H9 (cell line): ENCODE results near the gene ZNF780A. TPM values are rescaled to one million over a fixed set of nuclear protein-coding genes. Genes with fewer than 3 reads are reported as not detected.

Experiments used
- DNase-seq: peaks from one replicate; pipeline ENCODE4 v3.0.0-alpha.2; 2017
- H2AFZ ChIP-seq: one replicate; pipeline ENCODE4 v1.6.1; 2013; ENCODE audit warnings: mild to moderate bottlenecking, low read length, control low read depth, moderate library complexity
- H2AK5ac ChIP-seq: 2 replicates; pipeline ENCODE4 v1.6.1; 2013; ENCODE audit warnings: low read length, control low read depth, mixed read lengths; ENCODE audit not compliant: insufficient read length
- H2BK120ac ChIP-seq: one replicate; pipeline ENCODE4 v1.6.1; 2013; ENCODE audit warnings: low read depth, mild to moderate bottlenecking, low read length, control low read depth, inconsistent platforms; ENCODE audit not compliant: poor library complexity, severe bottlenecking
- H2BK12ac ChIP-seq: 2 replicates; pipeline ENCODE4 v1.6.1; 2013; ENCODE audit warnings: low read length, control low read depth, mixed read lengths, low read depth; ENCODE audit not compliant: insufficient read length
- H2BK15ac ChIP-seq: 2 replicates; pipeline ENCODE4 v1.6.1; 2013; ENCODE audit warnings: low read depth, low read length, control low read depth
- H2BK20ac ChIP-seq: one replicate; pipeline ENCODE4 v1.6.1; 2013; ENCODE audit warnings: low read depth, mild to moderate bottlenecking, low read length, control low read depth, inconsistent platforms; ENCODE audit not compliant: poor library complexity, severe bottlenecking
- H2BK5ac ChIP-seq: 2 replicates; pipeline ENCODE4 v1.6.1; 2013; ENCODE audit warnings: low read length, control low read depth, mixed read lengths; ENCODE audit not compliant: insufficient read length
- H3K14ac ChIP-seq: 2 replicates; pipeline ENCODE4 v1.6.1; 2013; ENCODE audit warnings: low read length, control low read depth; ENCODE audit not compliant: insufficient read depth
- H3K18ac ChIP-seq: 2 replicates; pipeline ENCODE4 v1.6.1; 2013; ENCODE audit warnings: low read depth, mild to moderate bottlenecking, mixed read lengths, low read length, control low read depth; ENCODE audit not compliant: insufficient read length
- H3K23ac ChIP-seq: 2 replicates; pipeline ENCODE4 v1.6.1; 2013; ENCODE audit warnings: low read length, control low read depth, mixed read lengths, low read depth; ENCODE audit not compliant: insufficient read length
- H3K23me2 ChIP-seq: 2 replicates; pipeline ENCODE4 v1.6.1; 2013; ENCODE audit warnings: low read depth, mild to moderate bottlenecking, mixed read lengths, low read length, control low read depth; ENCODE audit not compliant: insufficient read length, poor library complexity, severe bottlenecking
- H3K27ac ChIP-seq: 2 replicates; pipeline ENCODE4 v1.5.1; 2013; ENCODE audit warnings: low read length, control low read depth, mixed read lengths, low read depth; ENCODE audit not compliant: insufficient read length
- H3K27me3 ChIP-seq: 2 replicates; pipeline ENCODE4 v1.6.1; 2013; ENCODE audit warnings: low read length, control low read depth, inconsistent platforms; ENCODE audit not compliant: insufficient read depth
- H3K4ac ChIP-seq: 2 replicates; pipeline ENCODE4 v1.6.1; 2013; ENCODE audit warnings: low read depth, mild to moderate bottlenecking, control low read depth, inconsistent platforms, low read length, moderate library complexity
- H3K4me1 ChIP-seq: 2 replicates; pipeline ENCODE4 v1.6.1; 2013; ENCODE audit warnings: low read length, control low read depth, inconsistent platforms; ENCODE audit not compliant: insufficient read depth
- H3K4me2 ChIP-seq: 2 replicates; pipeline ENCODE4 v1.6.1; 2013; ENCODE audit warnings: low read length, control low read depth, mixed read lengths; ENCODE audit not compliant: insufficient read length, insufficient read depth
- H3K56ac ChIP-seq: 2 replicates; pipeline ENCODE4 v1.6.1; 2013; ENCODE audit warnings: low read depth, mild to moderate bottlenecking, mixed read lengths, low read length, control low read depth; ENCODE audit not compliant: insufficient read length
- H3K79me1 ChIP-seq: 2 replicates; pipeline ENCODE4 v1.6.1; 2013; ENCODE audit warnings: low read depth, mild to moderate bottlenecking, moderate library complexity, low read length, control low read depth, inconsistent platforms; ENCODE audit not compliant: insufficient read depth, poor library complexity, severe bottlenecking
- H3K79me2 ChIP-seq: 2 replicates; pipeline ENCODE4 v1.6.1; 2013; ENCODE audit warnings: low read length, control low read depth, inconsistent platforms; ENCODE audit not compliant: insufficient read depth
- H3K9ac ChIP-seq: 2 replicates; pipeline ENCODE4 v1.6.1; 2013; ENCODE audit warnings: low read length, control low read depth, mixed read lengths; ENCODE audit not compliant: insufficient read length; ENCODE audit errors: extremely low read depth
- H3K9me3 ChIP-seq: one replicate; pipeline ENCODE4 v1.6.1; 2013; ENCODE audit warnings: low read depth, low read length, inconsistent platforms; ENCODE audit not compliant: control insufficient read depth
- H3T11ph ChIP-seq: one replicate; pipeline ENCODE4 v1.6.1; 2013; ENCODE audit warnings: mild to moderate bottlenecking, low read length, control low read depth, inconsistent platforms
- H4K20me1 ChIP-seq: one replicate; pipeline ENCODE4 v1.6.1; 2013; ENCODE audit not compliant: control insufficient read depth, insufficient read length, insufficient read depth
- H4K5ac ChIP-seq: 2 replicates; pipeline ENCODE4 v1.6.1; 2013; ENCODE audit warnings: low read depth, mild to moderate bottlenecking, mixed read lengths, low read length, control low read depth; ENCODE audit not compliant: insufficient read length
- H4K8ac ChIP-seq: replicated peaks from 2 replicates; pipeline ENCODE4 v1.6.1; 2013; ENCODE audit warnings: low read length, control low read depth, mixed read lengths, low read depth; ENCODE audit not compliant: insufficient read length
- H4K91ac ChIP-seq: 2 replicates; pipeline ENCODE4 v1.6.1; 2013; ENCODE audit warnings: low read depth, mild to moderate bottlenecking, moderate library complexity, mixed read lengths, low read length, control low read depth; ENCODE audit not compliant: insufficient read length
- H3K27ac Mint-ChIP-seq, 3 experiments: 2 replicates in 2 of 3; 3 replicates in 1 of 3; pipeline ENCODE4 v1.8.0; 2020 to 2021; ENCODE audit warnings: mixed read lengths in 3 of 3, mild to moderate bottlenecking in 1 of 3, moderate library complexity in 1 of 3
- H3K27me3 Mint-ChIP-seq: 2 replicates; pipeline ENCODE4 v1.8.0; 2021; ENCODE audit warnings: low read depth, mild to moderate bottlenecking, moderate library complexity, mixed read lengths
- H3K36me3 Mint-ChIP-seq, 3 experiments: 2 replicates in 2 of 3; 3 replicates in 1 of 3; pipeline ENCODE4 v1.8.0; 2020 to 2021; ENCODE audit warnings: low read depth in 3 of 3, mixed read lengths in 3 of 3; ENCODE audit not compliant: insufficient read depth in 1 of 3
- H3K4me1 Mint-ChIP-seq, 2 experiments: 2 replicates each; pipeline ENCODE4 v1.8.0; 2020; ENCODE audit warnings: mixed read lengths in 2 of 2
- H3K4me3 Mint-ChIP-seq, 2 experiments: 2 replicates in 1 of 2; 3 replicates in 1 of 2; pipeline ENCODE4 v1.8.0; 2020 to 2021; ENCODE audit warnings: mild to moderate bottlenecking in 2 of 2, mixed read lengths in 2 of 2, moderate library complexity in 1 of 2
- H3K9me3 Mint-ChIP-seq, 2 experiments: 2 replicates in 1 of 2; 3 replicates in 1 of 2; pipeline ENCODE4 v1.8.0; 2020; ENCODE audit warnings: mild to moderate bottlenecking in 2 of 2, mixed read lengths in 2 of 2, moderate library complexity in 1 of 2
- WGBS: extraction: QIAGEN DNeasy Blood & Tissue Kit; methylation state at CpG from one replicate; pipeline ENCODE4 v1.1.7; 2013; ENCODE audit warnings: missing lambda C conversion rate, low lambda C conversion rate, mixed read lengths; ENCODE audit not compliant: insufficient read length; ENCODE audit errors: extremely low coverage; 5-methylcytosine and 5-hydroxymethylcytosine counted together
- total RNA-seq: library from RNA; stranded (reverse); gene quantifications from 2 replicates; pipeline ENCODE4 v1.2.1, GENCODE V29; 2021
- TF ChIP-seq, protein P1 (sequence below): fragments of 200-600 bp; sonication (generic); conservative IDR thresholded peaks from 3 replicates; pipeline ENCODE4 v1.8.0; 2021; ENCODE audit warnings: antibody characterized with exemption, mild to moderate bottlenecking

Gene ZNF780A
- total RNA-seq, 1 experiment from 2014 or later, result 16.7 TPM

DNA sequence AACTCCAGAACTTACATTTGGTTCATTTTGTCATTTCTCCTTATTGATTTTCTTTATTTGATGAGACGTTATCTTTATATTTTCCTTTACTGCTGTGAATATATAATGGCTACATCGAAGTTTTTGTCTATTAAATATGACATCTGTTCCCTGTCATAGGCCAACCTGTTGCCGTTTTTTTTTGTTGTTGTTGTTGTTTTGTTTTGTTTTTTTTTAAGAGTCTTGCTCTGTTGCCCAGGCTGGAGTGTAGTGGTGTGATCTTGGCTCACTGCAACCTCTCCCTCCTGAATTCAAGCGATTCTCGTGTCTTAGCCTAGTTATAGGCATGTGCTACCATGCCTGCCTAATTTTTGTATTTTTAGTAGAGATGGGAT lies 64.2 kb downstream of the ZNF780A start:
- no peaks in the 10 kb centered on the region for H4K20me1 ChIP-seq
- TF ChIP-seq, protein P1, sequence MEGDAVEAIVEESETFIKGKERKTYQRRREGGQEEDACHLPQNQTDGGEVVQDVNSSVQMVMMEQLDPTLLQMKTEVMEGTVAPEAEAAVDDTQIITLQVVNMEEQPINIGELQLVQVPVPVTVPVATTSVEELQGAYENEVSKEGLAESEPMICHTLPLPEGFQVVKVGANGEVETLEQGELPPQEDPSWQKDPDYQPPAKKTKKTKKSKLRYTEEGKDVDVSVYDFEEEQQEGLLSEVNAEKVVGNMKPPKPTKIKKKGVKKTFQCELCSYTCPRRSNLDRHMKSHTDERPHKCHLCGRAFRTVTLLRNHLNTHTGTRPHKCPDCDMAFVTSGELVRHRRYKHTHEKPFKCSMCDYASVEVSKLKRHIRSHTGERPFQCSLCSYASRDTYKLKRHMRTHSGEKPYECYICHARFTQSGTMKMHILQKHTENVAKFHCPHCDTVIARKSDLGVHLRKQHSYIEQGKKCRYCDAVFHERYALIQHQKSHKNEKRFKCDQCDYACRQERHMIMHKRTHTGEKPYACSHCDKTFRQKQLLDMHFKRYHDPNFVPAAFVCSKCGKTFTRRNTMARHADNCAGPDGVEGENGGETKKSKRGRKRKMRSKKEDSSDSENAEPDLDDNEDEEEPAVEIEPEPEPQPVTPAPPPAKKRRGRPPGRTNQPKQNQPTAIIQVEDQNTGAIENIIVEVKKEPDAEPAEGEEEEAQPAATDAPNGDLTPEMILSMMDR, result no peak
- no CpG with 5 or more reads among the region's 5 CpGs for WGBS
- no peak for DNase-seq
- H3K4me2 ChIP-seq, result no peak overlapping the region
- H2BK15ac ChIP-seq, result no peak overlapping the region
- H2BK20ac ChIP-seq, result no peak overlapping the region
- H3K79me2 ChIP-seq, result no peaks in the 10 kb centered on the region
- Mint-ChIP-seq H3K36me3 (peaks cover 48 to 66% (median 55%) of the 10 kb centered on the region in 3 experiments), H3K4me1 (no peaks in the 10 kb centered on the region), H3K4me3 (no peak overlapping the region), H3K27me3 (peaks cover 20% of the 10 kb centered on the region), H3K27ac (no peak overlapping the region), H3K9me3 (peaks cover 87 to 93% of the 10 kb centered on the region in 2 experiments)
- H3K14ac ChIP-seq, result no peak overlapping the region
- H2BK5ac ChIP-seq, result no peak overlapping the region
- no peak overlapping the region for H3K23ac ChIP-seq
- no peaks in the 10 kb centered on the region for H3K4me1 ChIP-seq
- H3K4ac ChIP-seq, result no peak overlapping the region
- H2BK12ac ChIP-seq, result no peak overlapping the region
- no peak overlapping the region for H4K91ac ChIP-seq
- no peaks in the 10 kb centered on the region for H3K27me3 ChIP-seq
- no peak overlapping the region for H4K5ac ChIP-seq
- no peak overlapping the region for H3K56ac ChIP-seq
- H2AK5ac ChIP-seq, result no peak overlapping the region
- H3K9me3 ChIP-seq, result peaks cover 72% of the 10 kb centered on the region
- no peaks in the 10 kb centered on the region for H3K23me2 ChIP-seq
- no peaks in the 10 kb centered on the region for H3K79me1 ChIP-seq
- H3K27ac ChIP-seq, result no peak overlapping the region
- H3K18ac ChIP-seq, result no peak overlapping the region
- no peak overlapping the region for H3T11ph ChIP-seq
- H2BK120ac ChIP-seq, result no peak overlapping the region
- H2AFZ ChIP-seq, result no peak overlapping the region
- no peak overlapping the region for H3K9ac ChIP-seq
- H4K8ac ChIP-seq, result no peak overlapping the region
